T1000 (cell line): ENCODE results near the gene SPACA1.

Experiments used
- DNase-seq: peaks from one replicate; lab custom pipeline; 2025; ENCODE audit warnings: mixed read lengths; lab: John Stamatoyannopoulos, UW

The SPACA1 gene

DNA sequence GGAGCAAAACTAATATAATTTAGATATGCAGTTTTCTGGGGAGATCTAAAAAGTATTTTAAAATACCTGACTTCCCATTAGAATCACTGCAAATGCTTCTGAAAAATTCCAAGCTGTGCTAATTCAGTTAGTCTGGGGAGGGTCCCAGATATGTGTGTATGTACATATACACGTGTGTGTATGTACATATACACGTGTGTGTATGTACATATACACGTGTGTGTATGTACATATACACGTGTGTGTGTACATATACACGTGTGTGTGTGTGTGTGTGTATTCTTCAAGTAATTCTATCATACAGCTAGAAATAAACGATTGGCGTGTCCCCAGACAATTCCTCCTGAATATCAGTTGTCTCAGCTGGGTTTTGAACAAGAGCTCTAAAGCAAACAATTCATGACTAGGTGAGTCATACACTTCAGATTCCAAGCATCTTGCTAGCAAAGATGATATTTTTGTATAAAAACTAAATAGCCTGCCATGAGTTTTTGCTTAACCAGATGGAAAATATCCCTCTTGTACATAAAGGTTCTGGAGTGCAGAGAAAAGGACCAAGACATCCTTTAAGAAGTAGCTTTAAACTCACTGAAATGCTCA, 58.2 kb downstream of the SPACA1 start:
- no peak for DNase-seq

DNA sequence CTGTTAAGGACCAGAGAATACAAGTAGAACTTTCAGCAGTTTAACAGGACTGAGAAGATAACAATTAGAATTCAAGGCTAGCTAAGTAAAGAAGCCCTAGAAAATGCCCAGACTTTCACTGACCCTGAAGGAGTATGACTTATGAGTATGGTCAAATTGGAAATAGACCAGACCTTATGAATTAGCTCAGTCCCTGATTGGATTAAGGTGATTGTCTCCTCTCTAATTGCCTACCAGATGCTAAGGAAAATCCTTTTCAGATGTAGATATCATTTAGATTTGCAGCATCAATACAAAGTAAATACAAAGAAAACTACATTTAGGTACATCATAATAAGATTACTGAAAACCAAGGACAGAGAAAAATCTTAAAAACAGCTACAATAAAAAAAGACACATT, 59.6 kb downstream of the SPACA1 start:
- no peak for DNase-seq

DNA sequence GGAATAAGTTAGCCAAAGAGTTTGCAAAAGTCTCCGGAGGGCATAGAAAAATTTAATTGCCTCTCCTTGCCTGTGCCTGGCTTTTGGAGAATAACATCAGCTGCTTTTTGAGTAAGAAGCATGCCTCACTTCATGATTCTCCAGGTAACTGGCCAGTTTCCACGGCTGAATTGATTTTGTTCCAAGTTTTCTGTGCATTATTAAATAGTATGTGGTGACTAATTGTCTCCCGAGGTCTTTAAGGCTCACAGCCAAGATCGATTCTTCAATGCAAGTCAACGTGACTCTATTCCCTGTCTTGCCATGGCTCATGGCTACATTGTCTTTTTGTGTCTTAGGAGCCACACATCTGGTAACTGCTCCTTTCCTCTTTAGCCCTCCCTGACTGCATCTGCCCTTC, 64.3 kb downstream of the SPACA1 start:
- no peak for DNase-seq

DNA sequence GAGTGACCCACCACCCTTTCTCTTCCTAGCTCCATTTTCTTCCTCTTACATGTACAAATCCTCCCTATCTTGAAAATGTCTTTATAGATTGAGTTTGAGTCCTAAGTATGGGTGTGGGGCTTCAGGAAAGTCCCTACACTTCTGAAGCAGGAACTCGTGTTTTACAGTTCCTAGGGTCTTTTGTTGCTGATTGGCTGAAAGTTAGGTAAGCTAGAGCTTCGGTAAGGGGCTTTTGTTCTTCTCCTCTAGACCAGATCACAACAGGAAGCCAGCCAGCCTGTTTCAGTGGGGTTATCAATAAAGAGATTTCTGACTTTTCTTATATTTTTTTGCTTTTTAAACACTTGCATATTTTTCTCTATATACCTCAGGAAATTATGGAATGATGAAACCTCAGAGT, 67.2 kb downstream of the SPACA1 start:
- DNase-seq, result no peak

DNA sequence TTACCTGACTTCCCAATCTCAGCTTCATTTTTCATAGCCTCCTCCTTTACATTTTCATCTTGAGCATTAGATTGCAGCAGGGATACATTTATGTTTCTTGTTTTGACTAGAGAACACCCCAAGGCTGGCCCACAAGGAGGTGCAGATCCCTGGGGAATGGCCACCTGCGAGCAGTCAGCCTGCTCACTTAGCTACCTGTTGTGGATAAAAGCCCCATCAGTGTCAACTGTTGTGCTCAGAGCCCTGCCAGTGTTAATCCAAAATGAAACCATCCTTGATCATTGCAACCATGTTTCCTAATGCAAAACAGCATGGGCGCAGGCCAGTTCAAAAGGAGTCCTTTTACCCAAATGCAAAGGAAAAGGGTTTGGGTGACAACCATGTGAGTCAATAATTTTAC, 67.7 kb downstream of the SPACA1 start:
- DNase-seq, result no peak

DNA sequence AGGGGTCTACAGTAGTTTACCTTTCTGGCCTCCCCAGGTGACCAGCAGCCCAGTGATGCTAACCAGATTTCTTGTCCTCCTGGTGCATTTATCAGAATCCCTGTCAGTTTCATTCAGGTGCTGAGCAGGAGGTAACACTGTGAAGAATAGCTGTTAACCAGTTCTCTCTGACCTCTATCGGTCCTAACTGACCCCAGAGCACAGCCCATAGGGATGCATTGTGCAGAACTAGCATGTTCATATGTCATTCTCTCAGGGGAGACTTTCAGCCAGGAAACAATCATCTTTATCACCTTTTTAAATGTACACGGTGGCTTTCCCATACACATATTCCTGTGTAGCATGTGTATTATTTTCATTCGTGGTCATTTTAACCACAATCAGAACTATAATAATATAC, 68.6 kb downstream of the SPACA1 start:
- DNase-seq, result no peak
